Sigmoid colon (tissue), 4 donors: ENCODE results near the gene MACROD2.

Source experiments
- EP300 ChIP-seq, 4 donors: sonication (generic); formaldehyde crosslinking; IDR thresholded peaks; one replicate each; pipeline ENCODE4 v1.6.1; 2017; ENCODE audit warnings: antibody characterized with exemption in 4 of 4
- POLR2A ChIP-seq, 2 donors: fragments of 450-650 bp; IDR thresholded peaks; one replicate each; pipeline ENCODE4 v1.6.1; 2016; ENCODE audit warnings: antibody characterized with exemption in 2 of 2, mild to moderate bottlenecking in 2 of 2, moderate library complexity in 2 of 2
- POLR2AphosphoS5 ChIP-seq, 4 donors: sonication (generic); formaldehyde crosslinking; IDR thresholded peaks; one replicate each; pipeline ENCODE4 v1.6.1; 2017; ENCODE audit warnings: antibody characterized with exemption in 4 of 4
- TF ChIP-seq, protein P1 (sequence below), 4 experiments: fragments of 450-650 bp in 3 of 4; fragments of 200-600 bp in 1 of 4; IDR thresholded peaks; one replicate each; pipeline ENCODE4 v1.5.1; 2016 to 2019; ENCODE audit warnings: antibody characterized with exemption in 4 of 4, mild to moderate bottlenecking in 3 of 4, moderate library complexity in 2 of 4

DNA sequence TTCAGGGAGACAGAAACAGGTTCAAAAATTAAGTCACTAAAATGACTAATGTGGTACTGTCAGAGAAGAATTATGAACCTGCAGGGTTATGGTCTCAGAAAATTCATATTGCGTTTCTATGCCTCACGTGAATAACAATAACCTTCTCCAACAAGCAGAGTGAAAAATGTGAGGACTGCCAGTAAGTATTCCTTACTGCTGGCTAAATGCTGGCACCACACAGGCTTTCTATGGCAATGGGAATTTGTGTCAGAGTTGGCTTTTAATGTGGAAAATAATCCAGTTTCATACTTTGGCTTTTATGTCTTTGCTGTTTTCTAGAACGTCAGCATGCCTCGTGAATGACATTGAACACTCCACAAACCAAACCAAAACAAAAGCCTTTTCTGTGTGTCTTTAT, 1922.0 kb downstream of the MACROD2 start:
- TF ChIP-seq, protein P1, sequence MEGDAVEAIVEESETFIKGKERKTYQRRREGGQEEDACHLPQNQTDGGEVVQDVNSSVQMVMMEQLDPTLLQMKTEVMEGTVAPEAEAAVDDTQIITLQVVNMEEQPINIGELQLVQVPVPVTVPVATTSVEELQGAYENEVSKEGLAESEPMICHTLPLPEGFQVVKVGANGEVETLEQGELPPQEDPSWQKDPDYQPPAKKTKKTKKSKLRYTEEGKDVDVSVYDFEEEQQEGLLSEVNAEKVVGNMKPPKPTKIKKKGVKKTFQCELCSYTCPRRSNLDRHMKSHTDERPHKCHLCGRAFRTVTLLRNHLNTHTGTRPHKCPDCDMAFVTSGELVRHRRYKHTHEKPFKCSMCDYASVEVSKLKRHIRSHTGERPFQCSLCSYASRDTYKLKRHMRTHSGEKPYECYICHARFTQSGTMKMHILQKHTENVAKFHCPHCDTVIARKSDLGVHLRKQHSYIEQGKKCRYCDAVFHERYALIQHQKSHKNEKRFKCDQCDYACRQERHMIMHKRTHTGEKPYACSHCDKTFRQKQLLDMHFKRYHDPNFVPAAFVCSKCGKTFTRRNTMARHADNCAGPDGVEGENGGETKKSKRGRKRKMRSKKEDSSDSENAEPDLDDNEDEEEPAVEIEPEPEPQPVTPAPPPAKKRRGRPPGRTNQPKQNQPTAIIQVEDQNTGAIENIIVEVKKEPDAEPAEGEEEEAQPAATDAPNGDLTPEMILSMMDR (IDR thresholded peaks at IDR 0.05), result no peak
- TF ChIP-seq POLR2AphosphoS5 (IDR thresholded peaks at IDR 0.05) (no peak), POLR2A (IDR thresholded peaks at IDR 0.05) (no peak), EP300 (IDR thresholded peaks at IDR 0.05) (no peak)
